Astrocyte of the hippocampus (primary cell): ENCODE data around the gene CTIF.
A peak's percentile ranks its signal among the peaks of the same experiment; 100 is the strongest.
"Not testable (repeated sequence)": the region's sequence is repeated elsewhere in the genome, so short reads cannot be mapped to it uniquely, and the experiment has no call there.

ENCODE experiments used
- DNase-seq: peaks from one replicate; pipeline ENCODE4 v3.0.0; 2011; ENCODE audit warnings: low read depth, low spot score

Gene CTIF

GRCh38 chr18:48641981-48642380 is 103.2 kb downstream of the CTIF start:
- no peak for DNase-seq

- no peak for DNase-seq
These were observed 103.7 kb downstream of the CTIF start for GRCh38 chr18:48642503-48642902.

GRCh38 chr18:48643262-48643661 is 104.4 kb downstream of the CTIF start:
- DNase-seq, result no peak

DNA sequence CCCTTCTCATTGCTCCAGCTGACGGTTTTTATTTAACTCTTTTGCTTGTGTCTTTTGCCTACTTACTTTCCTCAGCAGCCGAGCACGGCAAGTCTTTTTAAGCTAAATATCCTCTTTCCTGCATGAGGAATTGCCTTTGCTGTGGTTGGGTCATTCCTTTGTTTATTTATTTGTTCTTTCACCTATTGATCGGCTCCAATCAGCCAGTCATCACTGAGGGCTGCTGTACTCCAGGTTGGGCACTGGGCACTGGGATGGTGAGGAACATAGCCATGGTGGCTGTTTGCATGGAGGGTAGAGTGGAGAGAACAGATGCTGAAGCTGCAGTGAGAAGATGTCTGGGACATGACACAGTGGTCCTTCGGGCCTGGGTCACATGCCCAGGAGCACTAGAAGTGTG is 105.2 kb downstream of the CTIF start:
- DNase-seq, result no peak

DNA sequence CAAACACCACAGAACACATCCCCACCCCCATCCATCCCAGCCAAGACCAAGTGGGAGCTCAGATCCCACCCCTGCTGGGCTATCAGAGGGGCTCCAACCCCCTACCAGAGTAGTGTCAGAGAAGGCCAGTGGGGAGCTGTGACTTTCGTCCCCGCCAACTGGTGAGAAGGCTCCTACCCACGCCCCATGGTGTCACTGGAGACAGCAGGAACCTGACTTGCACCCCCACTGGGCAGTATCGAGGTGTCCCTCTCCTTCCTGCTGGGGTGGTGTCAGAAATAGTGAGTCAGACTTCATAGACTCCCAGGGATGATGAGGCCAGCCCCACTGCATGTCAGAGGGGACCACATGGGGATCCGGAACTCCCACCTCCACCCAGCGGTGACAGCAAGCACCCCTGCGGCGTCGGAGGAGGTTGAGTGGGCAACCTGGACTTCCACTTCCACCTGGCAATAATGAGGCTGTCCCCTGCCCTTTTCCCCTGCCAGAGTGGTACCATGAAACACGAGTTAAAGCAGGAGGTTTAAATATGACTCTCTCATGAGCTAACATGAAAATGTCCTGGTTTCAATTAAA is 106.7 kb downstream of the CTIF start:
- DNase-seq, result no peak

DNA sequence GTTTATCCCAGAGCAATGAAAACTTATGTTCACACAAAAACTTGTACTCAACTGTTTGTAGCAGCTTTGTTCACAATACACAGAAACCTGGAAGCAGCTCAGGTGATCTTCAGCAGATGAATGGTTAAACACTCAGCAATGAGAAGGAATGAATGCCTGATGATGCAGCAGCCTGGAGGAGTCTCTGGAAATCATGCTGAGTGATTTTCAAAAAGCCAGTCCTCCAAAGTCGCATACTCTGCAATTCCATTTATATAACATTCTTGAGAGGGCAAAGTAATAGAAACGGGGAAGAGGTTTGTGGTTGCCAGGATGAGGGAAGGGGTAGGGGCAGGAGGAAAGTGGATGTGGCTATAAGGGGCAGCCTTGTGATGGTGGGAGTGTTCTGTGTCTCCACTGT is 108.1 kb downstream of the CTIF start:
- DNase-seq, result no peak

DNA sequence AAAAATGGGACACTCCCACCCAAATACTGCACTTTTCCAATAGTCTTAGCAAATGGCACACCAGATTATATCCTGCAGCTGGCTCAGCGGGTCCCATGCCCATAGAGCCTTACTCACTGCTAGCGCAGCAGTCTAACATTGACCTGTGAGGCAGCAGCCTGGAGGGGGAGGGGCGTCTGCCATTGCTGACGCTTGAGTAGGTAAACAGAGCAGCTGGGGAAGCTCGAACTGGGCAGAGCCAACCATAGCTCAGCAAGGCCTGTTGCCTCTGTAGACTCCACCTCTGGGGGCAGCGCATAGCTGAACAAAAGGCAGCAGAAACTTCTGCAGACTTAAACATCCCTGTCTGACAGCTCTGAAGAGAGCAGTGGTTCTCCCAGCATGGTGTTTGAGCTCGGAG is 110.4 kb downstream of the CTIF start:
- no peak for DNase-seq

DNA sequence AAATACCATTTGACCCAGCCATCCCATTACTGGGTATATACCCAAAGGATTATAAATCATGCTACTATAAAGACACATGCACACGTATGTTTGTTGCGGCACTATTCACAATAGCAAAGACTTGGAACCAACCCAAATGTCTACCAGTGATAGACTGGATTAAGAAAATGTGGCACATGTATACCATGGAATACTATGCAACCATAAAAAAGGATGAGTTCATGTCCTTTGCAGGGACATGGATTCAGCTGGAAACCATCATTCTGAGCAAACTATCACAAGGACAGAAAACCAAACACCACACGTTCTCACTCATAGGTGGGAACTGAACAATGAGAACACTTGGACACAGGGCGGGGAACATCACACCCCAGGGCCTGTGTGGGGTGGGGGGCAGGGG is 115.8 kb downstream of the CTIF start:
- not testable (repeated sequence) for DNase-seq

GRCh38 chr18:48655508-48655907 is 116.7 kb downstream of the CTIF start:
- DNase-seq, result no peak

GRCh38 chr18:48656176-48656575 is 117.3 kb downstream of the CTIF start:
- no peak for DNase-seq

DNA sequence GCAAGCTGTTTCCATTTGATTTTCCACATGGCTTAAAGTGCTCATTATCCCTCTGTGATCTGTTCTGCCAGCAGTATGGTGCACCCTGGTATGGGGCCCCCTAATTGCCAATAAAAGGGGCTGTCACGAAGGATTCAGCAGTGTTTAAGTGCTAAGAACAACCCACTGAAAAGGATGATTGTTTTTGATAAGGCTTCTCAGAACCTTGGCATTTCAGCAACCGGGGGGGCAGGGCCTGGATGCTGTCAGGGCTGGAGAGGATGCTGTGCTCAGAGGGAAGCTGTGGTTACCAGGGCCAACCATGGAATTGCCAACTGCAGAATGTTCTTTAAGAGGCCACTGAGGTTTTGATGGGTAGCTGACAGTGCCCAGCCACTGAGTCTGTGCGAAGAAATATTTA is 117.8 kb downstream of the CTIF start:
- peak; percentile 72 for DNase-seq

DNA sequence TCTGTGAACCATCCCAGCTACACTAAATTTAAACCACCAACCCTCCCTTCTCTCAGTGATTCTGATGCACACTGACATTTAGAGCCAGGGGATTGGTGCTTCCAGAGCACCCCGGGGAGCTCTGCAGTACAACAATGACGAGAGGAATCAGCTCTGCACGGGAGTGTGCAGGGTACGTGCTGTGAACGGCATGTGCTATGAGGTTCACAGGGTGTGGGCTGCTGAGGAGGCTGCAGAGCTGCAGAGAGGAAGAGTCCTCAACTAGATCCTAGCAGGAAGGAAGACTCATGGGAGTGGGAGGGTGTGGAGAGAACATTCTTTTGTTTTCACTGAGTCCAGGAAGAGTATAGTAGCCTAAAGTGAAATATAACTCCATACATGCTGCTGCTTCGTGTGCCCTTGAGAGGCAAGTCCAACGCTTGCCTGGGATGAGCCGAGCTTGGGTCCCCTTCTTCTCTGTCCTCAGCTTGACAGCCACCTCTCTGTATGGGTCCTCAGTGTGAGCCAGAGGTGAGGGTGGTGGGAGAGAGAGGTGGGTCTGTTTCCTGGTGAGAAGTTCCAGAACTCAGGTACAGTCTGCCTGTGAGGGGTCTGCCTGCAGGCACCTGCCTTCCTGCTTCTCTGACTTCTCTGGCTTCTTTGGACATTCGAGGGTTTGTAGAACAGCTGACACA is 118.8 kb downstream of the CTIF start:
- no peak for DNase-seq

GRCh38 chr18:48658721-48659120 is 119.9 kb downstream of the CTIF start:
- DNase-seq, result no peak

DNA sequence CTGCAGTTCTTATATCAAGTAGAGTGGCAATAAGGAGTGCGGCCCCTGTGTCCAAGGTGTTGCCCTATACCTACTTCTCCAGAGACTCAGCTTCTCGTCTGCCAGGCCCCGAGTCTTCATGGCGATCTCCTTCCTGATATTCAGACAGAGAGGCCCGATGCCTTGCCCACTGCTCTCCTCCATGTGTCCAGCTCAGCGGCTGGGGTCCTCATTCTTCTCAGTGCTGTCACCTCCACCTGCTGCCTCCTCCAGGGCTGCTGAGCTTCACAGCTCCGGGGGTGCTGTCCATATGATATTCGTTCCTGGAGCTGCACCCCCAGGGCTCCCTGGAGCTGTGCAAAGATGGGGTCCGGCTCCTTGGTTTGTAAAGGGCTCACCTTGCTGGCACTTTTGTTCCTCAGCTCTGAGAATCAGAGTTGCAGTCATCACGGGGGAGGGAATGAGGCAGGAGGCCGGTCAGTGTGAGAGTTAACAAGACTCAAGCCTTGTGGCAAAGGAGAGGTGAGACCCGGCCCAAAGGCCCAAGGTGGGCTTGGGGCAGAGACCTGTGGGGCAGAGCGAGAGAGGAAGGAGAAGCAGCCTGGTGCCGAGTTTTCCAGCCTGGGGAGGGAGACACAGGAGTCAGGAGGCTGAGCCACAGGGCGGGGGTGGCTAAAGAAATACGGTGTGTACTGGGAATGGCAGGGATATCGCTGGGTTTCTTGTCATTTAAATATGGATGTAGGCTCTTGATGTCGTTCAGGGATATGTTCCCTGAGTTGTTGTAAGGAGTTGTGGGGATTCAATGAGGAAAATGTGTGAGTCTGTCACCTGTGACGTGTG is 120.6 kb downstream of the CTIF start:
- no peak for DNase-seq

DNA sequence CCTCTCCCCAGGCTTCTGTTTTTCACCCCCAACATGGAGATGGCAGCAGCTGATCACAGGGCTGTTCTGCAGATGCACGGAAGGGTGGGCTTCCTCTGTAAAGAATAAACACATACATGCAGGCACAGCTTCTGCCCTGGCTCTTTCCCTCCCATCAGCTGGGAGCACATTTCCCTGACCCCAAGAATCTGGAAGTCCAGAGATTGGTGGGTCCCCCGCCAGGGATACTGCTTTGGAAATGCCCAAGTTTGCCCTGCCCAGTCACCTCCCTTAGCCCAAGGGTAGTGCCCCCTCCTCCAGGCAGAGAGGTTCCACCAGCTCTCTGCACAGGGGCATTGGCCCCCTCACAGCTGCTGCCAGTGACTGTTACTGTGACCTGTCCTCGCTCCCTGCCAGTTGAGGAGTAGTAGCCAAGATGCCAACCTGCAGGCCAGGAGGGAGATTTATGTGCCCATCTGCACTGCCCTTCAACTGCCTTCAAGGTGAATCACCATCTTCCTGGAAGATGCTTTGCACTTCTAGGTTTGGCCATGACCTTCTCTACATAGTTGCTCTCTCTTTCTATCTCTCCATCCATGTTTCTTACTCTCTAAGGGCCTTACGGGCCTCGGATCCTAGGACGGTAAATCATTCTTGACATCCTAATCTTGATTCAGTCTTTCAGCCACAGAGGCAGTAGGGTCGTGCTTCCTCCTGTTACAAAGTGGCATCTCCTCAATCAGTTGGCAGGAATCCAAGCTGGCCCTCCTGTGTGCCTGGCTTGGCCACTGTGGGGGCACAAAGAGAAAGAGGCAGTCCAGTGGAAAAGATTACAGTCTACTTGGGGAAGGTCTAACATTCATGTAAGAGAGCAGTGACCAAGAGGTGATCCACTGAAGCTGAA is 121.8 kb downstream of the CTIF start:
- no peak for DNase-seq

DNA sequence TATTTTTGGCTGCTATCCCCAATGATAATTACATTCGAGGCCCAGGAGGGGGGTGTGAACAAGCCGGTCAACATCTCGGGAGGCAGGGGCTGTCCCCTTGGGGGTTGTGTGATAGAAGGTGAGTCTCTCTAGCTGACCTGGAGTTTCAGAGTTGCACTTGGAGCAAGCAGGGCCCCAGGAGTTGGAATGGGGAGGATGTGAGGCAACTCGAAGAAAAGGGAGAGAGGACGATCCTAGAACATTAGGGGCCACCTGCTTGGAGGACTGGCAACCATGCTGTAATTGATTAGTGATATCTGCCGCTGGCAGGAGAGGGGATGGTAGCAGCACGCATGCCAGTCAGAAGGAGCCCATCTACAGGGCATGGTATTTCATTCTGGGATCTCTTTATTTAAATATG is 122.6 kb downstream of the CTIF start:
- DNase-seq, result no peak

- peak; percentile 65 for DNase-seq
These were observed 123.3 kb downstream of the CTIF start for GRCh38 chr18:48662011-48662661.

DNA sequence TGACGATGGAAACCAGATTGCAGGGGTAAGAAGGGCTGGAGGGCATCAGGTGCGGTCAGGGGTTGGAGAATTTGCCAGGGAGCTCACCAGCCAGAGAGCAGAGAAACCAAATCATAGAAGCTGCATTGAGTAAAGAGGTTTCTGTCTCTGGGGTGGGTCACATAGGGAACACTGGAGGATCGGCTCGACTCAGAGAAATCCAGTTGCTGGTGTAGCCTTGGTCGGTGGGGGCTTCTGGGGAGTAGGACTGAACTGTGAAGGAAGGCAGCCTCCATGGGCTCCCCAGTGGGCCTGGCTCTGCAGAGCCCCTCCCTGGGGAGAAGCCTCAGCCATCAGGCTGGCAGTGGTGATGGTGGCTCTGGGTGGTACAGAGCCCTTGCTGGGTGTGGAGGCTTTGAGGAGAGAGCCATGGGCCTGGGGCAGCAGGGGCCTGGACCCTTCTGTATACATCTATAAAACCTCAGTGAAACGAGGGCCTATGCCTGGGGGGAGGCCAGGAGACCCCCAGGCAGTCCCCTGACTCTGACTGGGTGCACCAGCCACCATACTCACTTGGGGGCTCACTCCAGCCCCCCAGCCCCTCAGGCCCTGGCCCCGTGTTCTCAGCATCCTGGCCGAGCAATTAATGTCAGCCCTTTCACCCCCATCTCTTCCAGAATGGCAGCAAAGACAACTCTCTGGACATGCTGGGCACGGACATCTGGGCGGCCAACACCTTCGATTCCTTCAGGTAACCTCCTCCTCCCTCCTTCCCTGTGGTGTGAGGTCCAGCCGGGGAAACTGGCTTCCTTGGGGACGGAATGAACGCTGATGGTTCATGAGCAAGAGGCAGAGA is 124.5 kb downstream of the CTIF start:
- no peak for DNase-seq

GRCh38 chr18:48663931-48664847 is 125.4 kb downstream of the CTIF start:
- peak; percentile 78 for DNase-seq
